Erythroblast (primary cell): ENCODE measurements around the gene RGS4.

Source experiments
- GATA1 ChIP-seq: IDR thresholded peaks from 2 replicates; pipeline ENCODE4 v1.6.1; 2011; ENCODE audit warnings: low read depth, mild to moderate bottlenecking, control low read depth, low read length, moderate library complexity
- POLR2A ChIP-seq: IDR thresholded peaks from 2 replicates; pipeline ENCODE4 v1.6.1; 2011; ENCODE audit warnings: mild to moderate bottlenecking, low read length

DNA sequence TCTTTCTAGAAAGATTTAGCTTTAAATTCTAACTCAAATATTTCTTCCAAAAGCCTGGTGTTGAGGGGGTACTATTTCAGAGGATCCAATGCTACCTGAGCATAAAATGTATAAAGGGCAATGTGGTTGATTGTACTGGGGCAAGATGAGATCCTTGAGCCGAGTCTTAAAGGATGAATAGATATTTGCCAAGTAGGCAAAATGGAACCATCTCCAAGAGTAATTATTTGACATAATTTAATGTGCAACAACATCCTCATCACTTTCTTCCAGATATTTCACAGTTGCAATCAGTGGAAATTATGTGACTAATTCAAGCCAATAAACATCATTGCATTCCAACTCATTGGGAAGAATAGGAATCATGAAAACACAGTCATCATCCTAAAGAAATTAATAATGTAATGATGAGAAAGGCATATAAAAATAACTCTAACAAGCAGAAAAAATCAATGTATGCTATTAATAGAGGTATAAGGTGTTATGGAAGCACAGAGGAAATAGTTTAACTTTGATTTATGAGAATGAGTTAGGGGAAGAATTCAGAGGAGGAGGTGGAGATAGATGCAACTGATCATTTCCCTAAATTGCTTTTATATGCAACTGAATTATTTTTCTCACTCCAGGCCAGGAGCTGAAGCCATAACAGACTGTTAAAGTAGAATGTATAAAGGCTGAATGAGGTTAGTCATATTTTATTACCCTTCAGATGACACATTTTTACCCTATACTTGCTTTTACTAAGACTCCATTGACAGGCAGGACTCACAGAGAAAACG lies 30.0 kb upstream of the RGS4 start:
- TF ChIP-seq POLR2A (no peak), GATA1 (no peak)
